Thymus (tissue), 11 donors: ENCODE measurements around the gene NVL. TPM values are rescaled to one million over a fixed set of nuclear protein-coding genes. Genes with fewer than 3 reads are reported as not detected.

Source experiments
- DNase-seq, 9 donors: peaks; one replicate each; pipeline ENCODE4 v3.0.0-alpha.2; 2013; ENCODE audit warnings: low spot score in 9 of 9, low read depth in 6 of 9, missing footprints in 1 of 9
- H3K27ac ChIP-seq, 2 donors: one replicate each; pipeline ENCODE4 v1.5.1; 2013; ENCODE audit warnings: control low read depth in 1 of 2, low read depth in 1 of 2, low read length in 1 of 2, mild to moderate bottlenecking in 1 of 2, moderate library complexity in 1 of 2
- H3K27me3 ChIP-seq, 2 donors: one replicate each; pipeline ENCODE4 v1.5.1; 2013; ENCODE audit warnings: low read length in 1 of 2; ENCODE audit not compliant: control insufficient read depth in 2 of 2, insufficient read depth in 1 of 2
- H3K36me3 ChIP-seq, 2 donors: one replicate each; pipeline ENCODE4 v1.5.1; 2013; ENCODE audit warnings: low read length in 1 of 2, mild to moderate bottlenecking in 1 of 2, moderate library complexity in 1 of 2; ENCODE audit not compliant: control insufficient read depth in 2 of 2, insufficient read depth in 2 of 2
- H3K4me1 ChIP-seq, 2 donors: one replicate each; pipeline ENCODE4 v1.5.1; 2013; ENCODE audit warnings: low read length in 2 of 2; ENCODE audit not compliant: control insufficient read depth in 2 of 2, insufficient read depth in 2 of 2
- H3K4me3 ChIP-seq, 2 donors: one replicate each; pipeline ENCODE4 v1.5.1; 2013; ENCODE audit warnings: low read length in 2 of 2, control low read depth in 1 of 2, mild to moderate bottlenecking in 1 of 2
- H3K9me3 ChIP-seq, 2 donors: one replicate each; pipeline ENCODE4 v1.5.1; 2013; ENCODE audit warnings: low read length in 1 of 2, mild to moderate bottlenecking in 1 of 2; ENCODE audit not compliant: control insufficient read depth in 2 of 2, insufficient read depth in 1 of 2
- WGBS: extraction: QIAGEN DNeasy Blood & Tissue Kit; methylation state at CpG from one replicate; pipeline ENCODE4 v1.1.7; 2013; 5-methylcytosine and 5-hydroxymethylcytosine counted together
- polyA plus RNA-seq: library from polyadenylated mRNA; stranded (reverse); fragments of 200-250 nt; gene quantifications from one replicate; pipeline ENCODE4 v1.2.3, GENCODE V29; 2013
- total RNA-seq: library from RNA; stranded (reverse); fragments of 120-200 nt; gene quantifications from one replicate; pipeline ENCODE4 v1.2.4, GENCODE V29; 2013
- donor health status: healthy.

The NVL gene
- total and polyA plus RNA-seq, 2 donors = 26.8 to 55.1 TPM

DNA sequence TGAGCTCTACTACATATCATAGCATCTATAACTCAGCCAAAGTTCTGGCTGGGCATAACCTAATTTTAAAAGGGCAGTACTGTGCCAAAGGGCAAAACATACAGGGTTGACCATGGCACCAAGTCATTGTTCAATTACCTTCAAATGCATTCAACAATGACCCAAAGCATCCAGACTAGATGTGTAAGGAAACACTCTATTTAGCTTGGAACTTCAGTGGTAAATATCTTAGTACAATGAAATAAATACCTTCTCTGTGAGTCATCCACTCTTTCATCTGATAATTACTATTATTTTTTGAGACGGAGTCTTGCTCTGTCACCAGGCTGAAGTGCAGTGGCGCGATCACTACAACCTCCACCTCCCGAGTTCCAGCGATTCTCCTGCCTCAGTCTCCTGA, 70.0 kb downstream of the NVL start:
- no peak overlapping the region for H3K4me3 ChIP-seq
- no peak for DNase-seq
- no peaks in the 10 kb centered on the region for H3K27me3 ChIP-seq
- peaks cover 3 to 5% of the 10 kb centered on the region in 2 donors for H3K36me3 ChIP-seq
- no peak overlapping the region for H3K27ac ChIP-seq
- WGBS = 98% methylated on average over 5 of the region's 5 CpGs
- H3K4me1 ChIP-seq = no peaks in the 10 kb centered on the region
- no peaks in the 10 kb centered on the region for H3K9me3 ChIP-seq

DNA sequence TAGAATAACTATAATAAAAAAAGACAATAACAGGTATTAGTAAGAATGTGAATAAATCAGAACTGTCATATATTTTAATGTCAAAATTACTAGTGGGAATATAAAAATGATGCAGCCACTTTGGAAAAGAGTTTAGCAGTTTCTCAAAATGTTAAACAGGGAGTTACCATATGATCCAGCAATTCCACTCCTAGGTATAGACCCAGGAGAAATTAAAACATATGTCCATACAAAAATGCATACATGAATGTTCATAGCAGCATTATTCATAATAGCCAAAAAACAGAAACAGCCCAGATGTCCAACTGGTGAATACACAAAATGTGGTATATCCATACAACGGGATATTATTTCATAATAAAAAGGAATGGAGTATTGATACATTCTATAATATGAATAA, 71.6 kb downstream of the NVL start:
- no peak for DNase-seq
- Histone ChIP-seq H3K36me3 (peaks cover 0 to 5% of the 10 kb centered on the region in 2 donors), H3K9me3 (no peaks in the 10 kb centered on the region), H3K4me3 (no peak overlapping the region), H3K27ac (no peak overlapping the region), H3K4me1 (no peaks in the 10 kb centered on the region), H3K27me3 (no peaks in the 10 kb centered on the region)
- 98% methylated on average over 1 of the region's 1 CpG for WGBS

DNA sequence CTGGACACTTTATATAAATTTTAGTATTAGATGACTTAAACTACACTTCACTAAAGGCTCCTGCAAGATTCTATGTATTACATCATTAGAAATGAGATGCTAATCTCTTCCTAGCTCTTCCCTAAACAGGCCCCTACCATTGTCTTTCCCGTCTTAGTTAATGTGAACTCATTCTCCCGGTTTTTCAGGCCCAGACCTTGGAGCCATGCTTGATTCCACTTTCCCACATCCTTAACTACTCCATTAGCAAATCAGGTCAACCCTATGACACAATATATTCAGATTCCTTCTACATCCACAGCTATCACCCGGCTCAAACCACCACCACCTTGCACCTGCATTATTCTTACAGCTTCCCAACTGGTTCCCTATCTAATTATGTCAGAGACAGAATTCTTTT, 73.3 kb downstream of the NVL start:
- Histone ChIP-seq H3K9me3 (no peaks in the 10 kb centered on the region), H3K36me3 (peaks cover 0 to 5% of the 10 kb centered on the region in 2 donors)
- 97% methylated on average over 3 of the region's 3 CpGs for WGBS

DNA sequence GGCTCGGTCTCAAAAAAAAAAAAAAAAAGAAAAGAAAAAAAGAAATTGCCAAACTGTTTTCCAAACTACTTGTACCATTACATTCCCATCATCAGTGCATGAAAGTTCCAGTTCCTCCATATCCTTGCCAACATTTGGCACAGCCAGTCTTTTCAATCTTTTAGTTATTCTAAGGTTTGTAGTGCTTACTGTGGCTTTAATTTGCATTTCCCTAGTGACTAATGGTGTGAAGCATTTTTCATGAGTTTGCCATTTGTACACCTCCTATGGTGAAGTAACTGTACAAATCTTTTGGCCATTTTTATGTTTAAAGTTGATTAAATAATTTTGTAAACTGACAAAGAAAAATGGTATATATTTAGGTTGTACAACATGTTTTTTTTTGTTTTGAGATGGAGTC, 76.3 kb downstream of the NVL start:
- no peak for DNase-seq
- Histone ChIP-seq H3K4me1 (no peaks in the 10 kb centered on the region), H3K27ac (no peak overlapping the region), H3K9me3 (no peaks in the 10 kb centered on the region), H3K27me3 (no peaks in the 10 kb centered on the region), H3K36me3 (peaks cover 8% of the 10 kb centered on the region in 2 donors), H3K4me3 (no peak overlapping the region)
- 100% methylated on average over 1 of the region's 1 CpG for WGBS

More for the DNA sequence above, 73.3 kb downstream of the NVL start:
- no peaks in the 10 kb centered on the region for H3K27me3 ChIP-seq
- no peak overlapping the region for H3K4me3 ChIP-seq
- H3K4me1 ChIP-seq = no peaks in the 10 kb centered on the region
- no peak overlapping the region for H3K27ac ChIP-seq
- no peak for DNase-seq

DNA sequence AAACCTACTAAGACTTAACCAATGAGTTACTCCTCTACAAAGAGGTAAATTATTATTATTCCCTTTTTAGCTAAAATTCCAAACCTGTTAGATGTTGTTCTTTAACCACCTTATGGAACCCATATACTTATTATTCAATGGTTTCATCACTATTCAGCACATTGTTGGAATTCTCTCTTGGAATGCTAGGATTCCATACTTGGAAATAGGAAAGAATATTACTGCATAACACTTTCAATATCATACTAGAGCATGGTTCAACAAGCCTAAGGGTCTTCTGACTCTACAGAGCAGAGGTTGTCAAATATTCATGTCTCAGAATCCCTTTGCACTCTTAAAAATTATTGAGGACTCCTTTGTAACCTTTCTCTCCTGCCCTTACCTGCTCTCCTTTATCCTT, 77.5 kb downstream of the NVL start:
- H3K27me3 ChIP-seq = no peaks in the 10 kb centered on the region
- H3K36me3 ChIP-seq = peaks cover 15 to 18% of the 10 kb centered on the region in 2 donors
- no peak overlapping the region for H3K4me3 ChIP-seq
- no peak overlapping the region for H3K27ac ChIP-seq
- no peaks in the 10 kb centered on the region for H3K9me3 ChIP-seq
- no peaks in the 10 kb centered on the region for H3K4me1 ChIP-seq
- no peak for DNase-seq

DNA sequence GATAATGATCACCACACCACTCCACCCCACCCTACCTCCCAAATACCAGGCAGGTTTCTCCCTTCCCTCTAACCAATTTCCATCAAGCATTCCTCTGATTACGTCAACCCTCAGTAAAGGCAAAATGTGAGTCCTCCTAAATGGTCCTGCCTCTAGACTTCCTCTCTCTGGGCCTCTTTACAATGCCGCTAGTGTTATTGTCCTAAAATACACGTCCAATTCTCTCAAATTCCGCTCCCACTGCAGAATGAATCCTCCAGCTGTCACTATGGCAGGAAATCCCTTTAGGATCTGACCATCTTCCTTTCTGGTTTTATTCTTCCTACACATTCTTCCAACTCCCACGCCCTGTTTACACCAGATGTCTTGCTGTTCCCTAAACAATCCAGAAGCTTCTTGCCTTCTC, 78.2 kb downstream of the NVL start:
- Histone ChIP-seq H3K4me3 (no peak overlapping the region), H3K4me1 (no peaks in the 10 kb centered on the region), H3K9me3 (no peaks in the 10 kb centered on the region), H3K27ac (no peak overlapping the region), H3K27me3 (no peaks in the 10 kb centered on the region), H3K36me3 (peaks cover 15 to 22% of the 10 kb centered on the region in 2 donors)
- 100% methylated on average over 5 of the region's 5 CpGs for WGBS
- no peak for DNase-seq

DNA sequence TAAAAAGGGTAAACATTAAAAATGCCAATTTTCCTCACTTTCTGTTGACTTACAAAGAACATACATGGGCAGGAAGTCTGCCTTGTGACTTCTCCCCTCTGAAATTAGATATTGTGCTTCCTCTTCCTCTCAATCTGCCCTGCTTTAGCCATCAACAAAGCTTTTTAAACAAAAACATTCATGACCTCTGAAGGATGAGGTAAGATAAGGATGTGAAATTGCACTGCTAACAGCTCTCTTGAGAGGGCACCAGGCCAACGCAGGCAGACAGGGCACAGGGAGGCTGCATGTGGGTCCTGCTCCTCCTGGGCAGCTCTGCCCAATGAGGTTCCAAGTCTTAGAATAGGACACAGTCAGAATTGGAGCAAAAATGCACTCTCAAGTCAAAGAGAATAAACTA, 84.8 kb downstream of the NVL start:
- WGBS = 23% methylated on average over 1 of the region's 1 CpG
- peaks cover 18 to 25% of the 10 kb centered on the region in 2 donors for H3K36me3 ChIP-seq
- H3K27ac ChIP-seq = peak overlapping the region; percentile 77 to 85
- peak; percentile 10 to 68 (median 20) for DNase-seq
- no peaks in the 10 kb centered on the region for H3K27me3 ChIP-seq
- no peaks in the 10 kb centered on the region for H3K9me3 ChIP-seq
- peaks cover 2 to 10% of the 10 kb centered on the region in 2 donors for H3K4me1 ChIP-seq
- H3K4me3 ChIP-seq = no peak overlapping the region

DNA sequence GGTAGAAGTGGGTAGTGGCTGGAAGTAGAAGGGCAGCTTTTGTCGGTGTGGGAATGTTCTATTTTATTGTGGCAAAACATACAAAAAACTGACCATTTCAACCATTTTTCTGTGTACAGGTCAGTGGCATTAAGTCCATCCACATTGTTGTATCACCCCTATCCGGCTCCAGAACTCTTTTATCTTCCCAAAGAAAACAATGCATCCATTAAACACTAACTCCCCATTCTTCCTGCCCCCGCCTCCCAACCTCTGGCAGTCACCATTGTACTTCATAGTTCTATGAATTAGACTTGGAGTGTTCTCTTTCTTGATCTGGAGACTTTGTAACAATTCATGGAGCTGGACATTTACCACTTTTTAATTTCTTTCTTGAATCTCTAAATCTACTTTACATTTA, 91.2 kb downstream of the NVL start:
- no peaks in the 10 kb centered on the region for H3K27me3 ChIP-seq
- WGBS = 97% methylated on average over 3 of the region's 3 CpGs
- H3K4me3 ChIP-seq = no peak overlapping the region
- DNase-seq = no peak
- peaks cover 28% of the 10 kb centered on the region in 2 donors for H3K36me3 ChIP-seq
- no peaks in the 10 kb centered on the region for H3K4me1 ChIP-seq
- no peak overlapping the region for H3K27ac ChIP-seq
- H3K9me3 ChIP-seq = no peaks in the 10 kb centered on the region

DNA sequence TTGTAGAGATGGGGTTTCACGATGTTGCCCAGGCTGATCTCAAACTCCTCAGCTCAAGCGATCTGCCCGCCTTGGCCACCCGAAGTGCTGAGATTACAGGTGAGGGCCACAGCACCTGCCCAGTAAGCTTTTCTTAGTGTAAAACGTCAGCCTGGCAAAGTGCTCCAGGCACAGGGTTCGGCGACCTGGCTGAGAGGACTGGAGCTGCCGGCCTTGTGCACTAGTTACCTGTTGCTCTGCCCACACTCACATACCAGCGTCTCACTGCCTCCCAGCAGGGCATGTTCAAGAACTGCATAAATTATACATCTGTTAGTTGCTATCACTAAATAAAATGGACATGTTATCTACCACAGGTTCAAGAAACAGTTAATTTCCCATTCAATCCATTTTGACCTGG, 91.8 kb downstream of the NVL start:
- peaks cover 28 to 31% of the 10 kb centered on the region in 2 donors for H3K36me3 ChIP-seq
- H3K27ac ChIP-seq = no peak overlapping the region
- H3K4me3 ChIP-seq = no peak overlapping the region
- WGBS = 97% methylated on average over 9 of the region's 9 CpGs
- no peaks in the 10 kb centered on the region for H3K9me3 ChIP-seq
- H3K27me3 ChIP-seq = no peaks in the 10 kb centered on the region
- no peak for DNase-seq
- no peaks in the 10 kb centered on the region for H3K4me1 ChIP-seq
